K562 (cell line): ENCODE measurements around the gene SLFNL1. TPM values are rescaled to one million over a fixed set of nuclear protein-coding genes. Genes with fewer than 3 reads are reported as not detected.

Experiments used
- ATAC-seq: fragments of 200-7000 bp; cut with Tn5 transposase; 3 replicates; pipeline ENCODE4 v1.9.1; 2020; ENCODE audit warnings: moderate library complexity
- BruUV-seq: library from RNA; stranded (reverse); fragments of 400-500 nt; replicated peaks from 2 replicates; lab custom pipeline; 2021; lab: Mats Ljungman, UMichigan
- CTCF ChIA-PET: fragments of 300-600 bp; formaldehyde crosslinking; extraction: SDS; loops from one replicate; lab custom pipeline; 2021; ENCODE audit warnings: low intra/inter-chr PET ratio; lab: Yijun Ruan, JAX
- POLR2A ChIA-PET: fragments of 300-600, 350-650 bp; sonication (Branson Sonifier 250); formaldehyde crosslinking; extraction: SDS; loops from one replicate; lab custom pipeline; 2021; ENCODE audit warnings: antibody characterized with exemption, inconsistent platforms; lab: Yijun Ruan, JAX
- DNase-seq, 4 experiments: peaks; one replicate each; pipeline versions ENCODE4 v3.0.0 to v3.0.0-alpha.2; 2011 to 2018; ENCODE audit warnings: low spot score in 3 of 4, mixed read lengths in 3 of 4; ENCODE audit errors: extremely low read depth in 1 of 4
- FAIRE-seq: peaks from 2 replicates; lab custom pipeline; 2011; peaks lifted over from hg19 to GRCh38; lab: Jason Lieb, UNC
- H2AFZ ChIP-seq: 2 replicates; pipeline ENCODE4 v1.6.0; 2011; ENCODE audit warnings: low read depth, low read length, control low read depth, inconsistent platforms
- H3K27ac ChIP-seq: fragments of 200-600 bp; 3 replicates; pipeline ENCODE4 v1.8.0; 2011; ENCODE audit warnings: low read depth, mild to moderate bottlenecking, control low read depth, inconsistent platforms, low read length, moderate library complexity, mixed read lengths; ENCODE audit errors: extremely low read depth
- H3K27me3 ChIP-seq, 2 experiments: fragments of 300-600 bp in 1 of 2; 2 replicates in 1 of 2; 3 replicates in 1 of 2; pipeline versions ENCODE4 v1.6.0 to v1.8.0; 2011; ENCODE audit warnings: inconsistent platforms in 2 of 2, low read length in 2 of 2, mild to moderate bottlenecking in 1 of 2, mixed read lengths in 1 of 2, moderate library complexity in 1 of 2; ENCODE audit not compliant: control insufficient read depth in 2 of 2, insufficient read depth in 2 of 2
- H3K36me3 ChIP-seq: fragments of 300-600 bp; 3 replicates; pipeline ENCODE4 v1.8.0; 2011; ENCODE audit warnings: mild to moderate bottlenecking, low read length, inconsistent platforms; ENCODE audit not compliant: control insufficient read depth, insufficient read depth
- H3K4me1 ChIP-seq, 2 experiments: fragments of 200-600 bp in 1 of 2; replicated peaks in 1 of 2; 2 replicates in 1 of 2; 3 replicates in 1 of 2; pipeline versions ENCODE4 v1.5.1 to v1.8.0; 2011; ENCODE audit warnings: inconsistent platforms in 2 of 2, low read length in 2 of 2, mild to moderate bottlenecking in 1 of 2, mixed read lengths in 1 of 2, moderate library complexity in 1 of 2; ENCODE audit not compliant: control insufficient read depth in 2 of 2, insufficient read depth in 2 of 2
- H3K4me2 ChIP-seq: 2 replicates; pipeline ENCODE4 v1.6.1; 2011; ENCODE audit warnings: low read length, control low read depth, inconsistent platforms, mixed read lengths; ENCODE audit not compliant: insufficient read depth
- H3K4me3 ChIP-seq: fragments of 200-600 bp; sonication (generic), shearing (Covaris generic); 2 replicates; pipeline ENCODE4 v1.5.1; 2016; ENCODE audit warnings: control low read depth, inconsistent platforms
- H3K79me2 ChIP-seq: fragments of 200-600 bp; 3 replicates; pipeline ENCODE4 v1.8.0; 2011; ENCODE audit warnings: low read length, inconsistent platforms; ENCODE audit not compliant: control insufficient read depth, insufficient read depth
- H3K9ac ChIP-seq, 2 experiments: 2 replicates each; pipeline versions ENCODE4 v1.6.0 to v1.6.1; 2011; ENCODE audit warnings: low read depth in 2 of 2, low read length in 2 of 2, control low read depth in 1 of 2, inconsistent platforms in 1 of 2, mild to moderate bottlenecking in 1 of 2, mixed read lengths in 1 of 2; ENCODE audit not compliant: insufficient read depth in 1 of 2
- H3K9me1 ChIP-seq: one replicate; pipeline ENCODE4 v1.6.0; 2011; ENCODE audit warnings: inconsistent platforms, mild to moderate bottlenecking, low read length, moderate library complexity; ENCODE audit not compliant: control insufficient read depth, insufficient read depth
- H3K9me3 ChIP-seq: replicated peaks from 2 replicates; pipeline ENCODE4 v1.5.1; 2011; ENCODE audit warnings: low read depth, low read length, inconsistent platforms; ENCODE audit not compliant: control insufficient read depth, insufficient read depth
- H4K20me1 ChIP-seq: replicated peaks from 2 replicates; pipeline ENCODE4 v1.6.1; 2011; ENCODE audit warnings: low read length, inconsistent platforms, mixed read lengths; ENCODE audit not compliant: control insufficient read depth, insufficient read depth
- BRF1 ChIP-seq: IDR thresholded peaks from 3 replicates; pipeline ENCODE4 v1.6.1; 2011; ENCODE audit warnings: borderline replicate concordance, mild to moderate bottlenecking; ENCODE audit not compliant: insufficient read length; ENCODE audit errors: extremely low read depth
- CREM ChIP-seq: IDR thresholded peaks from 2 replicates; pipeline ENCODE4 v1.6.1; 2014; ENCODE audit warnings: antibody characterized with exemption, low read depth
- NUFIP1 ChIP-seq: fragments of 450-650 bp; IDR thresholded peaks from 2 replicates; pipeline ENCODE4 v1.6.1; 2018; ENCODE audit not compliant: partially characterized antibody
- PRPF4 ChIP-seq: fragments of 200-400 bp; formaldehyde crosslinking; IDR thresholded peaks from one replicate; pipeline ENCODE4 v1.6.1; 2017; ENCODE audit warnings: low read length, low read depth, mild to moderate bottlenecking; ENCODE audit not compliant: insufficient read depth, poor library complexity, severe bottlenecking
- RBM14 ChIP-seq: fragments of 200-400 bp; formaldehyde crosslinking; IDR thresholded peaks from 2 replicates; pipeline ENCODE4 v1.6.1; 2018; ENCODE audit warnings: low read depth, mild to moderate bottlenecking, low read length, moderate library complexity, borderline replicate concordance; ENCODE audit not compliant: insufficient read depth
- SP1 ChIP-seq: sonication (generic); formaldehyde crosslinking; IDR thresholded peaks from 2 replicates; pipeline ENCODE4 v1.8.1; 2022; ENCODE audit warnings: mild to moderate bottlenecking, missing genetic modification reagents
- TOE1 ChIP-seq, 2 experiments: fragments of 450-650 bp in 1 of 2; sonication (generic) in 1 of 2; formaldehyde crosslinking in 1 of 2; IDR thresholded peaks; 2 replicates each; pipeline versions ENCODE4 v1.7.1 to v1.8.0; 2016 to 2022; ENCODE audit warnings: borderline replicate concordance in 2 of 2, mild to moderate bottlenecking in 2 of 2, antibody characterized with exemption in 1 of 2, inconsistent platforms in 1 of 2, low read depth in 1 of 2, missing genetic modification reagents in 1 of 2, moderate library complexity in 1 of 2
- ZBTB2 ChIP-seq: fragments of 450-650 bp; IDR thresholded peaks from 2 replicates; pipeline ENCODE4 v1.6.1; 2016; ENCODE audit warnings: antibody characterized with exemption
- ZNF561 ChIP-seq: fragments of 450-650 bp; formaldehyde crosslinking; conservative IDR thresholded peaks from 2 replicates; pipeline ENCODE4 v1.4.0; 2020; ENCODE audit warnings: mild to moderate bottlenecking, moderate library complexity
- WGBS: fragments of 100-300 bp; shearing (Covaris generic); methylation state at CpG from one replicate; pipeline ENCODE4 v1.1.6; 2016; ENCODE audit warnings: low coverage, mixed read lengths; ENCODE audit not compliant: insufficient coverage; ENCODE audit errors: missing lambda C conversion rate; 5-methylcytosine and 5-hydroxymethylcytosine counted together
- in situ Hi-C: fragments of 300-500 bp; cut with MboI; formaldehyde crosslinking; loops from 4 replicates; pipeline ENCODE4 v1.15.0; 2018; ENCODE audit warnings: inconsistent platforms, mixed read lengths
- intact Hi-C: fragments of 100-400 bp; cut with micrococcal nuclease; formaldehyde crosslinking; loops from 2 replicates; pipeline ENCODE4 v1.14.2; 2022
- polyA plus RNA-seq, 8 experiments: library from polyadenylated mRNA; depleted of rRNA in 4 of 8; stranded (reverse) in 5 of 8; unstranded in 3 of 8; fragments of >200 nt; fragmentation: Nextera tagmentation in 2 of 8; fragmentation: Illumina TruSeq in 1 of 8; extraction: Ambion mirVana in 2 of 8; extraction: Trizol in 1 of 8; gene quantifications; 2 replicates each; pipeline versions ENCODE4 v1.2.1 to v1.2.3, GENCODE V29; 2011 to 2014; ENCODE audit warnings: inconsistent platforms in 1 of 8, missing spikeins in 1 of 8
- total RNA-seq, 7 experiments: library from RNA; depleted of rRNA in 6 of 7; stranded (reverse); fragments of >200 nt in 6 of 7; fragmentation: Illumina TruSeq in 2 of 7; extraction: Trizol in 2 of 7; gene quantifications; 2 replicates each; pipeline versions ENCODE4 v1.2.1 to v1.2.3, GENCODE V29; 2011 to 2021; ENCODE audit warnings: low replicate concordance in 1 of 7
- TF ChIP-seq, protein P1 (sequence below): fragments of 450-650 bp; IDR thresholded peaks from 2 replicates; pipeline ENCODE4 v1.6.1; 2016; ENCODE audit warnings: borderline replicate concordance
- TF ChIP-seq, protein P2 (sequence below), 3 experiments: IDR thresholded peaks in 2 of 3; conservative IDR thresholded peaks in 1 of 3; 2 replicates each; pipeline ENCODE4 v1.5.1; 2011 to 2012; ENCODE audit warnings: low read length in 3 of 3, mild to moderate bottlenecking in 3 of 3, control low read depth in 2 of 3, improper control_type of control experiment in 1 of 3, inconsistent platforms in 1 of 3, low read depth in 1 of 3, mixed read lengths in 1 of 3, moderate library complexity in 1 of 3; ENCODE audit not compliant: insufficient read depth in 2 of 3

SLFNL1 gene
- total and polyA plus RNA-seq, 9 of the 15 experiments (the other 6 are each of a cell fraction or from before 2014, with no cell fraction given): 0.05 to 0.14 (median 0.06) TPM; not detected in 5

DNA sequence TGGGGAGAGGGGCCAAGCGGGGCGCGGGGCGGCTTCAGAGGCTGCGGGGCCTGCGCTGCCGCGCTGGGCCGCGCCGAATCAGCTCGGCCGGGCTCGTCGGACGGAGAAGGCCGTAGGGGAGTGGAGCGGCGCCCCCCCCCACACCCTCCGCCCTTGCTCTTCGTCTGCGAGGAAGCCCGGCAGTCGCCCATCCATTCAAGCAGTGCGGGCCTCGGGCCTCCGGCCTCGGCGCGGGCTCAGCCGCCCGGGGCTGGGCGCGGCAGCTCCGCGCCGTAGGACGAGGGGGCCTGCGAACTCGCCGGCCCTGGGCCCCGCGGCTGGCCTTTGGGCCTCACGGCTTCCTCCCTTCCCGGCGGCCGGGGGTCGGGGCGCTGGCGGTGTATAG, 41.5 kb downstream of the SLFNL1 start (continued):
- no peak for TF ChIP-seq ZBTB2
- TF ChIP-seq RBM14: no peak

GRCh38 chr1:40979241-40980067, 42.1 kb downstream of the SLFNL1 start, which contains the start of gene CTPS1:
Gene CTPS1, plus strand, starts transcription at chr1:40979696. Its CDS starts 3,595 bp downstream, at chr1:40983291.
- WGBS: 3% methylated on average over 69 of the region's 96 CpGs
- Histone ChIP-seq H3K79me2 (peaks cover 46% of the 10 kb centered on the region), H3K9ac (peak within 1 kb of the TSS; percentile 85 to 99), H3K4me1 (peaks cover 34 to 37% of the 10 kb centered on the region in 2 experiments), H3K27me3 (no peaks in the 10 kb centered on the region), H4K20me1 (peaks cover 11% of the 10 kb centered on the region), H3K4me2 (peak within 1 kb of the TSS; percentile 95), H3K9me1 (peaks cover 4% of the 10 kb centered on the region), H3K9me3 (no peaks in the 10 kb centered on the region), H3K4me3 (peak within 1 kb of the TSS; percentile 72), H3K27ac (peak within 1 kb of the TSS; percentile 97), H3K36me3 (peaks cover 36% of the 10 kb centered on the region), H2AFZ (peak within 1 kb of the TSS; percentile 100)
- DNase-seq: peak; percentile 97 to 100 (median 99)
- peak; percentile 79 for FAIRE-seq
- intact Hi-C loops: loop anchor here (1.0 kb wide), 1 partner anchor 24 kb away; no protein-coding TSS in a partner anchor
- in situ Hi-C loops: no loop called here
- CTCF ChIA-PET: no interaction called here
- TSS peak; percentile 69 for BruUV-seq
- POLR2A ChIA-PET: interaction anchor here (0.6 to 2.6 kb wide), 20 partner anchors 10 to 1018 kb away, joined by 3 to 11 read pairs (median 3); partner anchors contain the start of genes CITED4 and SLFNL1
- peak; percentile 94 for ATAC-seq
- TF ChIP-seq, protein P1, sequence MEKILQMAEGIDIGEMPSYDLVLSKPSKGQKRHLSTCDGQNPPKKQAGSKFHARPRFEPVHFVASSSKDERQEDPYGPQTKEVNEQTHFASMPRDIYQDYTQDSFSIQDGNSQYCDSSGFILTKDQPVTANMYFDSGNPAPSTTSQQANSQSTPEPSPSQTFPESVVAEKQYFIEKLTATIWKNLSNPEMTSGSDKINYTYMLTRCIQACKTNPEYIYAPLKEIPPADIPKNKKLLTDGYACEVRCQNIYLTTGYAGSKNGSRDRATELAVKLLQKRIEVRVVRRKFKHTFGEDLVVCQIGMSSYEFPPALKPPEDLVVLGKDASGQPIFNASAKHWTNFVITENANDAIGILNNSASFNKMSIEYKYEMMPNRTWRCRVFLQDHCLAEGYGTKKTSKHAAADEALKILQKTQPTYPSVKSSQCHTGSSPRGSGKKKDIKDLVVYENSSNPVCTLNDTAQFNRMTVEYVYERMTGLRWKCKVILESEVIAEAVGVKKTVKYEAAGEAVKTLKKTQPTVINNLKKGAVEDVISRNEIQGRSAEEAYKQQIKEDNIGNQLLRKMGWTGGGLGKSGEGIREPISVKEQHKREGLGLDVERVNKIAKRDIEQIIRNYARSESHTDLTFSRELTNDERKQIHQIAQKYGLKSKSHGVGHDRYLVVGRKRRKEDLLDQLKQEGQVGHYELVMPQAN: peak; percentile 80; the same call in 1 of the 2 replicates
- TF ChIP-seq CREM (peak; percentile 69), PRPF4 (peak; percentile 81), BRF1 (no peak), SP1 (CRISPR knock-in tag) (peak; percentile 30; the same call in 1 of the 2 replicates), ZNF561 (no peak), TOE1 (IDR thresholded peaks at IDR 0.05; ENCODE audit: borderline replicate concordance) (peak; percentile 13; the same call in 1 of the 2 replicates), TOE1 (CRISPR knock-in tag; IDR thresholded peaks at IDR 0.05; ENCODE audit: borderline replicate concordance, low read depth) (no peak), NUFIP1 (no peak)
- TF ChIP-seq, protein P2, sequence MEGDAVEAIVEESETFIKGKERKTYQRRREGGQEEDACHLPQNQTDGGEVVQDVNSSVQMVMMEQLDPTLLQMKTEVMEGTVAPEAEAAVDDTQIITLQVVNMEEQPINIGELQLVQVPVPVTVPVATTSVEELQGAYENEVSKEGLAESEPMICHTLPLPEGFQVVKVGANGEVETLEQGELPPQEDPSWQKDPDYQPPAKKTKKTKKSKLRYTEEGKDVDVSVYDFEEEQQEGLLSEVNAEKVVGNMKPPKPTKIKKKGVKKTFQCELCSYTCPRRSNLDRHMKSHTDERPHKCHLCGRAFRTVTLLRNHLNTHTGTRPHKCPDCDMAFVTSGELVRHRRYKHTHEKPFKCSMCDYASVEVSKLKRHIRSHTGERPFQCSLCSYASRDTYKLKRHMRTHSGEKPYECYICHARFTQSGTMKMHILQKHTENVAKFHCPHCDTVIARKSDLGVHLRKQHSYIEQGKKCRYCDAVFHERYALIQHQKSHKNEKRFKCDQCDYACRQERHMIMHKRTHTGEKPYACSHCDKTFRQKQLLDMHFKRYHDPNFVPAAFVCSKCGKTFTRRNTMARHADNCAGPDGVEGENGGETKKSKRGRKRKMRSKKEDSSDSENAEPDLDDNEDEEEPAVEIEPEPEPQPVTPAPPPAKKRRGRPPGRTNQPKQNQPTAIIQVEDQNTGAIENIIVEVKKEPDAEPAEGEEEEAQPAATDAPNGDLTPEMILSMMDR (IDR thresholded peaks at IDR 0.05 in 2 of 3, conservative IDR thresholded peaks at IDR 0.05 in 1 of 3; ENCODE audit: insufficient read depth in 2 of 3, low read depth in 1 of 3, low read length in 3 of 3): peak; percentile 38 to 62 (median 43)
